ENCODE measurements around the gene FLOT2.

DNA sequence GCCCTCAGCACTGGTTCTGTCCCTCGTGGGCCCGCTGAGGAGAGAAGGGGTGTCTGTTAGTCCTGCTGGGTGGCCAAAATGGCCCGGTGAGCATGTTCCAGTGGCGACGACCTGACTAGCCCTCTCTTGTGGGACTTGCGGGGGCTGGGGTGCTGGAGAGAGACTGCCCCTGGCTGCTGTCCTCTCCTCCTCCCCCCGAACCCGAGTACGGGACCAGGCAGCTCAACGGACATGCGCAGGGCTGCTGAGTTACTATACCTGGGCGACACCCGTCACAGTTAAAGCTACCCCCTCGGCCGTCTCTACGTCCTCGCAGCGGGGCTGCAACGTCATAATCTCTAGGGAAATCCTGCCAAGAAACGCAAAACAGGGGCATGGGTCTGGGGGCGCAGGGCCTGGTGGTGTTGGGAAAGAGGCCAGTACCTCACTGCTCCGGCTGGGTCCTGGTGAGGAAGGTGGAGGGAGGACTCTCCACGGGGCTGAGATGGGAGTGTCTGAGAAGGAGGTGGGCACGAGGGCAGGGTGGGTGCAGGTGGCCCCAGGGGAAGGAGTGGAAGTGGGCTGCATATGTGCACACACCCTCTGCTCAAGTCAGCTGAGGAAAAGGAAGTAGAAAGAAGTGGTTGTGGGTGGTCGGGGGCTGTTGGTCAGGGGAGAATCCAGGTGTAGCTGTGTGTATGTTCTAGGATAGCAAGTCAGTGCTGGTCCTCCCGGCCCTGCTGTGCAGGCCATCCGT is 13.4 kb downstream of the FLOT2 start:
- no peak for TF ChIP-seq CTCF (IDR thresholded peaks at IDR 0.05)
- TF ChIP-seq POLR2AphosphoS5 (IDR thresholded peaks at IDR 0.05; ENCODE audit: insufficient read depth in 1 of 2, low read depth in 1 of 2), result no peak
- no peak for TF ChIP-seq POLR2A (IDR thresholded peaks at IDR 0.05)
